Spinal cord (tissue), 10 donors: Measurements from ENCODE around the gene EPHB1. TPM values are rescaled to one million over a fixed set of nuclear protein-coding genes. Genes with fewer than 3 reads are reported as not detected.
A peak's percentile ranks its signal among the peaks of the same experiment; 100 is the strongest.
"Not testable (repeated sequence)": the region's sequence is repeated elsewhere in the genome, so short reads cannot be mapped to it uniquely, and the experiment has no call there.

Experiments used
- DNase-seq, 6 donors: peaks; one replicate each; pipeline versions ENCODE4 v3.0.0 to v3.0.0-alpha.2; 2013 to 2015; ENCODE audit warnings: low spot score in 6 of 6, low read depth in 4 of 6
- H3K27ac ChIP-seq: one replicate; pipeline ENCODE4 v1.5.1; 2013; ENCODE audit warnings: low read depth, low read length, control low read depth
- H3K27me3 ChIP-seq: one replicate; pipeline ENCODE4 v1.6.1; 2013; ENCODE audit warnings: low read length; ENCODE audit not compliant: control insufficient read depth, insufficient read depth
- H3K36me3 ChIP-seq: one replicate; pipeline ENCODE4 v1.6.1; 2013; ENCODE audit warnings: low read length; ENCODE audit not compliant: control insufficient read depth, insufficient read depth
- H3K4me1 ChIP-seq: one replicate; pipeline ENCODE4 v1.6.1; 2013; ENCODE audit warnings: low read length; ENCODE audit not compliant: control insufficient read depth, insufficient read depth
- H3K4me3 ChIP-seq: one replicate; pipeline ENCODE4 v1.5.1; 2013; ENCODE audit warnings: low read depth, low read length, control low read depth
- H3K9me3 ChIP-seq: one replicate; pipeline ENCODE4 v1.6.1; 2013; ENCODE audit warnings: low read length; ENCODE audit not compliant: control insufficient read depth, insufficient read depth
- WGBS: methylation state at CpG from one replicate; pipeline ENCODE4 v1.1.5; 2013; ENCODE audit warnings: missing lambda C conversion rate; ENCODE audit not compliant: insufficient coverage; 5-methylcytosine and 5-hydroxymethylcytosine counted together
- polyA plus RNA-seq, 2 donors: library from polyadenylated mRNA; unstranded; fragments of 120-200 nt; gene quantifications; one replicate each; pipeline ENCODE4 v1.2.1, GENCODE V29; 2013; ENCODE audit not compliant: insufficient read length in 2 of 2
- total RNA-seq, 2 donors: library from RNA; depleted of rRNA in 1 of 2; stranded (reverse); fragments of 120-200 nt in 1 of 2; fragments of >200 nt in 1 of 2; gene quantifications; one replicate each; pipeline versions ENCODE4 v1.2.3 to v1.2.4, GENCODE V29; 2013 to 2014
- donor health status: healthy.

The EPHB1 gene
- total and polyA plus RNA-seq, 4 donors: 10.0 to 47.6 (median 22.8) TPM

GRCh38 chr3:134959516-134959915 is 164.5 kb downstream of the EPHB1 start:
- H3K27me3 ChIP-seq: no peaks in the 10 kb centered on the region
- no peak for DNase-seq
- no peak overlapping the region for H3K27ac ChIP-seq
- no peaks in the 10 kb centered on the region for H3K9me3 ChIP-seq
- H3K36me3 ChIP-seq: peaks cover 4% of the 10 kb centered on the region
- peaks cover 12% of the 10 kb centered on the region for H3K4me1 ChIP-seq
- no peak overlapping the region for H3K4me3 ChIP-seq

- peaks cover 18% of the 10 kb centered on the region for H3K4me1 ChIP-seq
- DNase-seq: peak in 1 of 6 donors; percentile 95
- H3K36me3 ChIP-seq: peaks cover 4% of the 10 kb centered on the region
- H3K27me3 ChIP-seq: no peaks in the 10 kb centered on the region
- no peaks in the 10 kb centered on the region for H3K9me3 ChIP-seq
- WGBS: 80% methylated on average over 4 of the region's 5 CpGs
- no peak overlapping the region for H3K4me3 ChIP-seq
- H3K27ac ChIP-seq: no peak overlapping the region
Measured at GRCh38 chr3:134964226-134964625, 169.2 kb downstream of the EPHB1 start.

- Histone ChIP-seq H3K4me1 (peaks cover 18% of the 10 kb centered on the region), H3K9me3 (no peaks in the 10 kb centered on the region), H3K27ac (peak overlapping the region; percentile 15), H3K4me3 (no peak overlapping the region), H3K36me3 (peaks cover 4% of the 10 kb centered on the region), H3K27me3 (no peaks in the 10 kb centered on the region)
- DNase-seq: peak in 5 of 6 donors; percentile 8 to 69 (median 24)
- 31% methylated on average over 2 of the region's 3 CpGs for WGBS
Measured at GRCh38 chr3:134965865-134966481, 170.9 kb downstream of the EPHB1 start.

GRCh38 chr3:134970895-134971294 is 175.8 kb downstream of the EPHB1 start:
- Histone ChIP-seq H3K9me3 (no peaks in the 10 kb centered on the region), H3K4me1 (peaks cover 14% of the 10 kb centered on the region), H3K27me3 (no peaks in the 10 kb centered on the region), H3K4me3 (no peak overlapping the region), H3K27ac (no peak overlapping the region), H3K36me3 (no peaks in the 10 kb centered on the region)
- no peak for DNase-seq
- WGBS: 60% methylated on average over 1 of the region's 2 CpGs

- Histone ChIP-seq H3K27me3 (no peaks in the 10 kb centered on the region), H3K9me3 (no peaks in the 10 kb centered on the region), H3K4me3 (no peak overlapping the region), H3K27ac (no peak overlapping the region), H3K36me3 (no peaks in the 10 kb centered on the region), H3K4me1 (peaks cover 10% of the 10 kb centered on the region)
- WGBS: 35% methylated on average over 3 of the region's 3 CpGs
- DNase-seq: no peak
Measured at GRCh38 chr3:134971306-134971705, 176.2 kb downstream of the EPHB1 start.

GRCh38 chr3:134971907-134972306 is 176.8 kb downstream of the EPHB1 start:
- DNase-seq, H3K27ac ChIP-seq: not testable (repeated sequence)

GRCh38 chr3:134972836-134973455 is 177.9 kb downstream of the EPHB1 start:
- H3K9me3 ChIP-seq: no peaks in the 10 kb centered on the region
- no peak for DNase-seq
- 100% methylated on average over 1 of the region's 2 CpGs for WGBS

More at GRCh38 chr3:134971907-134972306, 176.8 kb downstream of the EPHB1 start:
- not testable (repeated sequence) for H3K27me3 ChIP-seq, H3K9me3 ChIP-seq, H3K4me3 ChIP-seq, H3K36me3 ChIP-seq, H3K4me1 ChIP-seq

GRCh38 chr3:134974624-134975023 is 179.6 kb downstream of the EPHB1 start:
- Histone ChIP-seq H3K4me1 (peaks cover 4% of the 10 kb centered on the region), H3K27ac (no peak overlapping the region), H3K4me3 (no peak overlapping the region), H3K9me3 (no peaks in the 10 kb centered on the region), H3K27me3 (no peaks in the 10 kb centered on the region), H3K36me3 (no peaks in the 10 kb centered on the region)
- whole genome bisulfite sequencing: 33% methylated on average over 3 of the region's 3 CpGs
- DNase-seq: no peak

More at GRCh38 chr3:134972836-134973455, 177.9 kb downstream of the EPHB1 start:
- peaks cover 4% of the 10 kb centered on the region for H3K4me1 ChIP-seq
- no peak overlapping the region for H3K4me3 ChIP-seq
- no peaks in the 10 kb centered on the region for H3K27me3 ChIP-seq
- H3K36me3 ChIP-seq: no peaks in the 10 kb centered on the region
- no peak overlapping the region for H3K27ac ChIP-seq

GRCh38 chr3:134976948-134977347 is 181.9 kb downstream of the EPHB1 start:
- 100% methylated on average over 1 of the region's 3 CpGs for WGBS
- Histone ChIP-seq H3K4me1 (no peaks in the 10 kb centered on the region), H3K4me3 (no peak overlapping the region), H3K27me3 (no peaks in the 10 kb centered on the region), H3K36me3 (no peaks in the 10 kb centered on the region), H3K27ac (no peak overlapping the region), H3K9me3 (peaks cover 1% of the 10 kb centered on the region)
- no peak for DNase-seq

- Histone ChIP-seq H3K27ac (no peak overlapping the region), H3K4me3 (no peak overlapping the region), H3K4me1 (no peaks in the 10 kb centered on the region), H3K27me3 (no peaks in the 10 kb centered on the region), H3K9me3 (peaks cover 1% of the 10 kb centered on the region), H3K36me3 (no peaks in the 10 kb centered on the region)
- 100% methylated on average over 1 of the region's 1 CpG for WGBS
- no peak for DNase-seq
Measured at GRCh38 chr3:134978658-134979057, 183.6 kb downstream of the EPHB1 start.
